GM19193 (cell line): Measurements from ENCODE around the gene ADISSP.

Experiments used
- POLR2A ChIP-seq: IDR thresholded peaks from 4 replicates; pipeline ENCODE4 v1.6.1; 2011; ENCODE audit not compliant: insufficient read depth, insufficient read length; ENCODE audit errors: extremely low read depth

The ADISSP gene

GRCh38 chr20:3771552-3772058, 4.1 kb upstream of the ADISSP start:
- TF ChIP-seq POLR2A, result no peak

- TF ChIP-seq POLR2A, result no peak
These were observed 983 bp upstream of the ADISSP start for GRCh38 chr20:3768342-3769130.

- TF ChIP-seq POLR2A, result no peak
These were observed 485 bp downstream of the ADISSP start for GRCh38 chr20:3767110-3767426.

GRCh38 chr20:3766422-3767109, 987 bp downstream of the ADISSP start:
- no peak for TF ChIP-seq POLR2A

- no peak for TF ChIP-seq POLR2A
These were observed 2.2 kb downstream of the ADISSP start for GRCh38 chr20:3765171-3765882.

- TF ChIP-seq POLR2A, result no peak
These were observed 2.9 kb downstream of the ADISSP start for GRCh38 chr20:3764659-3765058.

- TF ChIP-seq POLR2A, result no peak
These were observed 3.6 kb downstream of the ADISSP start for GRCh38 chr20:3763671-3764601.

- TF ChIP-seq POLR2A, result no peak
These were observed 6.8 kb downstream of the ADISSP start for GRCh38 chr20:3760655-3761348.

- TF ChIP-seq POLR2A, result no peak
These were observed 7.7 kb downstream of the ADISSP start for GRCh38 chr20:3759884-3760283.

GRCh38 chr20:3759316-3759823, 8.2 kb downstream of the ADISSP start:
- no peak for TF ChIP-seq POLR2A

- TF ChIP-seq POLR2A, result no peak
These were observed 9.0 kb downstream of the ADISSP start for GRCh38 chr20:3758566-3758965.

GRCh38 chr20:3757268-3757667, 10.3 kb downstream of the ADISSP start:
- TF ChIP-seq POLR2A, result no peak

GRCh38 chr20:3755814-3756480, 11.6 kb downstream of the ADISSP start:
- no peak for TF ChIP-seq POLR2A
